CD14-positive monocyte (primary cell): ENCODE results near the gene ERBB4. TPM values are rescaled to one million over a fixed set of nuclear protein-coding genes. Genes with fewer than 3 reads are reported as not detected.

Experiments used
- DNase-seq, 3 donors: peaks; one replicate each; pipeline ENCODE4 v3.0.0-alpha.2; 2011 to 2022
- H2AFZ ChIP-seq: 2 replicates; pipeline ENCODE4 v1.6.0; 2012; ENCODE audit warnings: mild to moderate bottlenecking, low read depth, low read length, inconsistent platforms; ENCODE audit not compliant: insufficient read depth, poor library complexity, severe bottlenecking
- H3K27ac ChIP-seq, 2 donors: 1 replicate in 1 of 2; 2 replicates in 1 of 2; pipeline ENCODE4 v1.5.1; 2012 to 2013; ENCODE audit warnings: low read length in 2 of 2, control low read depth in 1 of 2, inconsistent platforms in 1 of 2, low read depth in 1 of 2, mild to moderate bottlenecking in 1 of 2
- H3K27me3 ChIP-seq, 2 donors: one replicate each; pipeline versions ENCODE4 v1.6.0 to v1.6.1; 2011 to 2013; ENCODE audit warnings: low read length in 2 of 2; ENCODE audit not compliant: control insufficient read depth in 2 of 2, insufficient read depth in 2 of 2
- H3K36me3 ChIP-seq, 2 donors: replicated peaks in 1 of 2; 1 replicate in 1 of 2; 2 replicates in 1 of 2; pipeline versions ENCODE4 v1.5.1 to v1.6.1; 2012 to 2013; ENCODE audit warnings: low read length in 2 of 2, control low read depth in 1 of 2, inconsistent platforms in 1 of 2, mild to moderate bottlenecking in 1 of 2; ENCODE audit not compliant: insufficient read depth in 2 of 2, control insufficient read depth in 1 of 2
- H3K4me1 ChIP-seq, 2 donors: 1 replicate in 1 of 2; 2 replicates in 1 of 2; pipeline versions ENCODE4 v1.5.1 to v1.6.1; 2012 to 2013; ENCODE audit warnings: low read length in 2 of 2, control low read depth in 1 of 2, inconsistent platforms in 1 of 2, mild to moderate bottlenecking in 1 of 2, moderate library complexity in 1 of 2; ENCODE audit not compliant: insufficient read depth in 2 of 2, control insufficient read depth in 1 of 2
- H3K4me2 ChIP-seq: replicated peaks from 2 replicates; pipeline ENCODE3; 2012; ENCODE audit warnings: low read length, moderate library complexity, mild to moderate bottlenecking; ENCODE audit not compliant: poor library complexity, severe bottlenecking; ENCODE audit errors: extremely low read depth
- H3K4me3 ChIP-seq, 3 experiments: fragments of 200-600 bp in 1 of 3; sonication (generic) in 1 of 3; replicated peaks in 1 of 3; 1 replicate in 2 of 3; 2 replicates in 1 of 3; pipeline ENCODE4 v1.5.1; 2011 to 2013; ENCODE audit warnings: low read length in 3 of 3, mild to moderate bottlenecking in 3 of 3, control low read depth in 2 of 3, low read depth in 2 of 3, inconsistent platforms in 1 of 3, moderate library complexity in 1 of 3
- H3K79me2 ChIP-seq: 2 replicates; pipeline ENCODE4 v1.6.0; 2012; ENCODE audit warnings: mild to moderate bottlenecking, control low read depth, inconsistent platforms, low read length, moderate library complexity; ENCODE audit not compliant: insufficient read depth
- H3K9ac ChIP-seq: 2 replicates; pipeline ENCODE4 v1.6.0; 2017; ENCODE audit warnings: low read length, mild to moderate bottlenecking; ENCODE audit not compliant: insufficient read depth, poor library complexity, severe bottlenecking
- H3K9me3 ChIP-seq, 2 donors: replicated peaks in 1 of 2; 1 replicate in 1 of 2; 2 replicates in 1 of 2; pipeline versions ENCODE4 v1.5.1 to v1.6.1; 2012 to 2013; ENCODE audit warnings: low read length in 2 of 2, control low read depth in 1 of 2; ENCODE audit not compliant: control insufficient read depth in 1 of 2, insufficient read depth in 1 of 2
- H4K20me1 ChIP-seq: 2 replicates; pipeline ENCODE4 v1.6.0; 2012; ENCODE audit warnings: mild to moderate bottlenecking, low read length, control low read depth, moderate library complexity; ENCODE audit not compliant: insufficient read depth
- H3K27ac Mint-ChIP-seq, 7 donors: one replicate each; pipeline ENCODE4 v1.8.0; 2020; ENCODE audit warnings: mild to moderate bottlenecking in 7 of 7, mixed read lengths in 7 of 7, moderate library complexity in 6 of 7, inconsistent platforms in 2 of 7
- H3K27me3 Mint-ChIP-seq, 3 donors: one replicate each; pipeline ENCODE4 v1.8.0; 2021 to 2022; ENCODE audit warnings: low read depth in 3 of 3, mild to moderate bottlenecking in 3 of 3, mixed read lengths in 3 of 3, moderate library complexity in 3 of 3, inconsistent platforms in 1 of 3
- H3K36me3 Mint-ChIP-seq, 2 donors: one replicate each; pipeline ENCODE4 v1.8.0; 2020; ENCODE audit warnings: mixed read lengths in 2 of 2, inconsistent platforms in 1 of 2, mild to moderate bottlenecking in 1 of 2
- H3K4me1 Mint-ChIP-seq: one replicate; pipeline ENCODE4 v1.8.0; 2020; ENCODE audit warnings: mild to moderate bottlenecking, mixed read lengths
- H3K4me3 Mint-ChIP-seq, 2 donors: one replicate each; pipeline ENCODE4 v1.8.0; 2020; ENCODE audit warnings: mild to moderate bottlenecking in 2 of 2, mixed read lengths in 2 of 2, moderate library complexity in 1 of 2
- H3K9me3 Mint-ChIP-seq, 7 donors: one replicate each; pipeline ENCODE4 v1.8.0; 2020 to 2022; ENCODE audit warnings: mixed read lengths in 7 of 7, mild to moderate bottlenecking in 6 of 7, moderate library complexity in 6 of 7, inconsistent platforms in 2 of 7
- WGBS: methylation state at CpG from one replicate; pipeline ENCODE4 v1.1.5; 2013; ENCODE audit warnings: missing lambda C conversion rate; ENCODE audit not compliant: insufficient coverage; 5-methylcytosine and 5-hydroxymethylcytosine counted together
- intact Hi-C, 2 donors: fragments of 100-400 bp; cut with micrococcal nuclease; formaldehyde crosslinking; loops; one replicate each; pipeline versions ENCODE4 v1.15.0 to v1.15.1; 2023
- polyA plus RNA-seq, 3 donors: library from polyadenylated mRNA; depleted of rRNA in 1 of 3; unstranded in 2 of 3; stranded (reverse) in 1 of 3; fragments of 300-500 nt in 2 of 3; fragments of >200 nt in 1 of 3; fragmentation: Illumina TruSeq in 2 of 3; gene quantifications; 1 replicate in 2 of 3; 2 replicates in 1 of 3; pipeline ENCODE4 v1.2.3, GENCODE V29; 2012 to 2021
- TF ChIP-seq, protein P1 (sequence below): fragments of 200-600 bp; IDR thresholded peaks from one replicate; pipeline ENCODE4 v1.8.0; 2022; ENCODE audit warnings: antibody characterized with exemption, mild to moderate bottlenecking

ERBB4 gene
- polyA plus RNA-seq, 3 donors, result not detected

GRCh38 chr2:211498551-211499205, 1039.9 kb downstream of the ERBB4 start:
- WGBS, result no CpG with 5 or more reads among the region's 3 CpGs
- no peak overlapping the region for H3K27ac ChIP-seq
- H2AFZ ChIP-seq, result no peak overlapping the region
- H3K27me3 ChIP-seq, result no peaks in the 10 kb centered on the region
- intact Hi-C loops, result no loop called here
- TF ChIP-seq, protein P1, sequence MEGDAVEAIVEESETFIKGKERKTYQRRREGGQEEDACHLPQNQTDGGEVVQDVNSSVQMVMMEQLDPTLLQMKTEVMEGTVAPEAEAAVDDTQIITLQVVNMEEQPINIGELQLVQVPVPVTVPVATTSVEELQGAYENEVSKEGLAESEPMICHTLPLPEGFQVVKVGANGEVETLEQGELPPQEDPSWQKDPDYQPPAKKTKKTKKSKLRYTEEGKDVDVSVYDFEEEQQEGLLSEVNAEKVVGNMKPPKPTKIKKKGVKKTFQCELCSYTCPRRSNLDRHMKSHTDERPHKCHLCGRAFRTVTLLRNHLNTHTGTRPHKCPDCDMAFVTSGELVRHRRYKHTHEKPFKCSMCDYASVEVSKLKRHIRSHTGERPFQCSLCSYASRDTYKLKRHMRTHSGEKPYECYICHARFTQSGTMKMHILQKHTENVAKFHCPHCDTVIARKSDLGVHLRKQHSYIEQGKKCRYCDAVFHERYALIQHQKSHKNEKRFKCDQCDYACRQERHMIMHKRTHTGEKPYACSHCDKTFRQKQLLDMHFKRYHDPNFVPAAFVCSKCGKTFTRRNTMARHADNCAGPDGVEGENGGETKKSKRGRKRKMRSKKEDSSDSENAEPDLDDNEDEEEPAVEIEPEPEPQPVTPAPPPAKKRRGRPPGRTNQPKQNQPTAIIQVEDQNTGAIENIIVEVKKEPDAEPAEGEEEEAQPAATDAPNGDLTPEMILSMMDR, result no peak
- Mint-ChIP-seq H3K36me3 (no peaks in the 10 kb centered on the region), H3K27ac (no peak overlapping the region), H3K4me3 (no peak overlapping the region), H3K27me3 (no peaks in the 10 kb centered on the region), H3K4me1 (no peaks in the 10 kb centered on the region), H3K9me3 (peaks cover 0 to 7% (median 0%) of the 10 kb centered on the region in 7 donors)
- H3K79me2 ChIP-seq, result no peaks in the 10 kb centered on the region
- no peaks in the 10 kb centered on the region for H4K20me1 ChIP-seq
- no peak for DNase-seq
- H3K9me3 ChIP-seq, result peaks cover 0 to 8% of the 10 kb centered on the region in 2 donors
- H3K4me3 ChIP-seq, result no peak overlapping the region
- H3K36me3 ChIP-seq, result no peaks in the 10 kb centered on the region
- H3K9ac ChIP-seq, result no peak overlapping the region
- no peak overlapping the region for H3K4me2 ChIP-seq
- H3K4me1 ChIP-seq, result no peaks in the 10 kb centered on the region

- no peak for DNase-seq
- H3K27ac ChIP-seq, result no peak overlapping the region
- 60% methylated on average over 1 of the region's 3 CpGs for WGBS
- Mint-ChIP-seq H3K27me3 (no peaks in the 10 kb centered on the region), H3K36me3 (no peaks in the 10 kb centered on the region), H3K4me1 (no peaks in the 10 kb centered on the region), H3K9me3 (no peaks in the 10 kb centered on the region), H3K27ac (no peak overlapping the region), H3K4me3 (no peak overlapping the region)
- no peak overlapping the region for H2AFZ ChIP-seq
- no peaks in the 10 kb centered on the region for H3K36me3 ChIP-seq
- TF ChIP-seq, protein P1, result no peak
- no peaks in the 10 kb centered on the region for H3K9me3 ChIP-seq
- no peaks in the 10 kb centered on the region for H3K4me1 ChIP-seq
- H3K27me3 ChIP-seq, result no peaks in the 10 kb centered on the region
- H4K20me1 ChIP-seq, result no peaks in the 10 kb centered on the region
- H3K79me2 ChIP-seq, result no peaks in the 10 kb centered on the region
- H3K4me2 ChIP-seq, result no peak overlapping the region
- H3K9ac ChIP-seq, result no peak overlapping the region
- intact Hi-C loops, result no loop called here
- no peak overlapping the region for H3K4me3 ChIP-seq
Observed at GRCh38 chr2:211495339-211495738, 1043.3 kb downstream of the ERBB4 start.
